Heart right ventricle (tissue), 16 donors: Measurements from ENCODE around the gene CHFR. TPM values are rescaled to one million over a fixed set of nuclear protein-coding genes. Genes with fewer than 3 reads are reported as not detected.
A peak's percentile ranks its signal among the peaks of the same experiment; 100 is the strongest.
"Not testable (repeated sequence)": the region's sequence is repeated elsewhere in the genome, so short reads cannot be mapped to it uniquely, and the experiment has no call there.

Experiments used
- ATAC-seq, 8 donors: fragments of 200-7000 bp; cut with Tn5 transposase; one replicate each; pipeline ENCODE4 v1.9.1; 2020; ENCODE audit warnings: mild to moderate bottlenecking in 8 of 8, moderate library complexity in 8 of 8, moderate number of reproducible peaks in 1 of 8
- DNase-seq, 2 donors: peaks; one replicate each; pipeline ENCODE4 v3.0.0-alpha.2; 2020
- H3K27ac ChIP-seq, 10 donors: fragments of 200-600 bp; sonication (generic) in 2 of 10; one replicate each; pipeline versions ENCODE4 v1.5.0 to v1.8.0; 2020 to 2022; ENCODE audit warnings: mild to moderate bottlenecking in 3 of 10
- H3K27me3 ChIP-seq, 7 donors: fragments of 200-600 bp; one replicate each; pipeline ENCODE4 v1.8.0; 2021 to 2022; ENCODE audit warnings: mild to moderate bottlenecking in 2 of 7
- H3K36me3 ChIP-seq, 9 donors: fragments of 200-600 bp; sonication (generic) in 1 of 9; one replicate each; pipeline versions ENCODE4 v1.5.0 to v1.8.0; 2020 to 2022; ENCODE audit warnings: mild to moderate bottlenecking in 2 of 9
- H3K4me1 ChIP-seq, 9 donors: fragments of 200-600 bp; sonication (generic) in 1 of 9; one replicate each; pipeline versions ENCODE4 v1.5.0 to v1.8.0; 2020 to 2022; ENCODE audit warnings: mild to moderate bottlenecking in 4 of 9
- H3K4me3 ChIP-seq, 10 donors: fragments of 200-600 bp; sonication (generic) in 2 of 10; one replicate each; pipeline versions ENCODE4 v1.5.0 to v1.8.0; 2020 to 2022; ENCODE audit warnings: mild to moderate bottlenecking in 7 of 10, moderate library complexity in 2 of 10
- H3K9me3 ChIP-seq, 11 donors: fragments of 200-600 bp in 10 of 11; sonication (generic) in 2 of 11; one replicate each; pipeline versions ENCODE4 v1.5.0 to v1.8.0; 2013 to 2022; ENCODE audit warnings: mild to moderate bottlenecking in 2 of 11, control low read depth in 1 of 11, moderate library complexity in 1 of 11
- WGBS, 2 donors: extraction: QIAGEN DNeasy Blood & Tissue Kit; methylation state at CpG; one replicate each; pipeline ENCODE4 v1.1.7; 2013; ENCODE audit warnings: inconsistent platforms in 1 of 2; 5-methylcytosine and 5-hydroxymethylcytosine counted together
- intact Hi-C, 10 donors: fragments of 100-400 bp; cut with DNase I; formaldehyde crosslinking; loops; one replicate each; pipeline versions ENCODE4 v1.11.1 to v1.14.2; 2022
- polyA plus RNA-seq, 2 donors: library from polyadenylated mRNA; stranded (reverse); fragments of 200-250 nt; gene quantifications; one replicate each; pipeline ENCODE4 v1.2.3, GENCODE V29; 2013
- total RNA-seq, 10 donors: library from RNA; stranded (reverse); fragmentation: NEBNext Ultra II Directional in 3 of 10; extraction: Animal tissue kit (Norgen Biotek cat#: 25700) in 3 of 10; gene quantifications; one replicate each; pipeline versions ENCODE4 v1.2.1 to v1.2.4, GENCODE V29; 2021 to 2023
- TF ChIP-seq, protein P1 (sequence below), 9 donors: fragments of 200-600 bp; sonication (generic) in 2 of 9; IDR thresholded peaks; one replicate each; pipeline versions ENCODE4 v1.5.0 to v1.8.0; 2021 to 2022; ENCODE audit warnings: antibody characterized with exemption in 9 of 9, mild to moderate bottlenecking in 5 of 9, moderate library complexity in 1 of 9
- donor health status: Arrhythmogenic right ventricular cardiomyopathy.
- donor health status: ischemic (EF 13 %, LVEDD 7.1; RV severe dilation, severe dysfunction).
- donor health status: healthy with polysubstance abuse.
- donor health status: DM: no; HTN: yes; CAD: no.
- donor health status: DM: no; HTN: no; CAD: no.
- donor health status: ischemic (EF 25% LVEDD 6.9; RV normal size, moderate dysfunction).
- donor health status: ischemic (EF 25% LVEDD 5.7; RV mildly dilated, moderate dysfunction).
- donor health status: healthy.
- donor health status: DM: yes; HTN: yes; CAD: no.
- donor health status: Ischemic cardiomyopathy.
- donor health status: ischemic (EF 35%, LVEDD 5.7; RV mildly dilated, moderate dysfunction).
- donor health status: nonischemic (EF 11% LVEDD 7.7; RV severe dilation, severe dysfunction).
- donor health status: DM: yes; HTN: yes; CAD: no.
- donor health status: PGD.
- donor health status: ischemic (EF 29% LVEDD 5.4; RV normal size, mild dysfunction).
- donor health status: nonischemic (EF 23%, LVEDD 6.1; RV moderate dilation, normal function).

Gene CHFR
- total and polyA plus RNA-seq, 12 donors, result 10.2 to 27.2 (median 15.0) TPM

DNA sequence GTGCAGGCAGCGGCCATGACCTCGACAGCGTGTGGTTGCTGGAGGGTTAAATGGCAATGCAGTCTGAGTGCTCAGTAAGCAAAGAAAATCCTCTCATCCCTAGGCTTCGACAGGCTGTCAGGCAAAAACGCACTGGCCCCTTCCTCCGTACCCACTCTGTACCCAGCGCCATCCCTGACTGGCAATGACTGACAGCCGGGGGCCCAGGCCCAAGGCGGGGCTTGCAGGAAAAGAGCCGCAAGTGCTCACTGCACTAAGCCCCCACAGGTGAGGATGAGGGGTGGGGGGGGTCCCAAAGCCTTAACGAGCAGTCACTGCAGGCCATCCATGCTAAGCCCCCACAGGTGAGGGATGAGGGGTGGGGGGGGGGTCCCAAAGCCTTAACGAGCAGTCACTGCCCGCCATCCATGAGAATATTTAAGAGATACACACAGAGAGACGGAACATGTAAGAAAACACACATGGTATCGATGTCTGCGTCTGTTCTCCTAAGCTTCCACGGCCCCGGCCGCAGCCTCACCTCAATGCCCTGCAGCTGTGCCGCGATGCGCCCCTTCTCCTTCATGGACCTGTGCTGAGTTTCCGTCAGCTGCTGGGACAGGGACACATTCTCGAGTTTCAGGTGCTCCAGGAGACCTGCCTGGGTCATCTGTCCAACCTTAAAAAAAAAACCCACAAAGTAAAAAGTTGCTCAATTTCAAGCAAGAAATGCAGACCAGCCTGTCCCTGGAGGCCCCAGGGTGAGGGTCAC lies 89.4 kb downstream of the CHFR start:
- 93 to 94% methylated on average over 24 of the region's 24 CpGs for WGBS, 2 donors
- intact Hi-C loops, result no loop called here
- peaks cover 4 to 95% (median 84%) of the 10 kb centered on the region in 9 donors for H3K36me3 ChIP-seq

DNA sequence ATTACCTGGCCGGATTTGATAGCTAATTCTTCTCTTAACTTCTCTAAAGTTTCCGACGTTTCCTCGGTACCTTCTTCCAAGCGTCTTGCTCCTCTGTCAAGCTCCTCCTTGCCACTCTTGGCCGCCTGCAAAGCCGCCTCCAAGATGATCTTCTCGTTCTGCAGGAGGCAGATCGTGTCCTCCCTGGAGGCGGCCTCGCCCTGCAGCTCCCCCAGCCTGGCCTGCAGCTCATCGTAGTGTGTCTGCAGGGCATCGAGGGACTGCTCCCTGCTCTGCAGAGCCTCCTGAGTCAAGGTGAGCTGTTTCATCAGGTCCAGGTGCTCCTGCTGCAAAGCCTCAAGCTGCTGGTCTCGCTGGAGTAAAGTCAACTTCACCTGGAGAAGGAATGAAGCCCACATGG lies 91.6 kb downstream of the CHFR start:
- no peak for ATAC-seq
- Histone ChIP-seq H3K4me3 (no peak overlapping the region), H3K36me3 (peaks cover 4 to 89% (median 73%) of the 10 kb centered on the region in 9 donors), H3K9me3 (no peaks in the 10 kb centered on the region), H3K4me1 (no peaks in the 10 kb centered on the region), H3K27me3 (no peaks in the 10 kb centered on the region), H3K27ac (no peak overlapping the region)
- no peak for DNase-seq
- intact Hi-C loops, result no loop called here
- TF ChIP-seq, protein P1, sequence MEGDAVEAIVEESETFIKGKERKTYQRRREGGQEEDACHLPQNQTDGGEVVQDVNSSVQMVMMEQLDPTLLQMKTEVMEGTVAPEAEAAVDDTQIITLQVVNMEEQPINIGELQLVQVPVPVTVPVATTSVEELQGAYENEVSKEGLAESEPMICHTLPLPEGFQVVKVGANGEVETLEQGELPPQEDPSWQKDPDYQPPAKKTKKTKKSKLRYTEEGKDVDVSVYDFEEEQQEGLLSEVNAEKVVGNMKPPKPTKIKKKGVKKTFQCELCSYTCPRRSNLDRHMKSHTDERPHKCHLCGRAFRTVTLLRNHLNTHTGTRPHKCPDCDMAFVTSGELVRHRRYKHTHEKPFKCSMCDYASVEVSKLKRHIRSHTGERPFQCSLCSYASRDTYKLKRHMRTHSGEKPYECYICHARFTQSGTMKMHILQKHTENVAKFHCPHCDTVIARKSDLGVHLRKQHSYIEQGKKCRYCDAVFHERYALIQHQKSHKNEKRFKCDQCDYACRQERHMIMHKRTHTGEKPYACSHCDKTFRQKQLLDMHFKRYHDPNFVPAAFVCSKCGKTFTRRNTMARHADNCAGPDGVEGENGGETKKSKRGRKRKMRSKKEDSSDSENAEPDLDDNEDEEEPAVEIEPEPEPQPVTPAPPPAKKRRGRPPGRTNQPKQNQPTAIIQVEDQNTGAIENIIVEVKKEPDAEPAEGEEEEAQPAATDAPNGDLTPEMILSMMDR (IDR thresholded peaks at IDR 0.05), result no peak
- WGBS, 2 donors, result 94 to 95% methylated on average over 14 of the region's 14 CpGs

More for the DNA sequence above, 89.4 kb downstream of the CHFR start:
- no peak overlapping the region for H3K27ac ChIP-seq
- no peaks in the 10 kb centered on the region for H3K27me3 ChIP-seq
- no peak for DNase-seq
- no peak overlapping the region for H3K4me3 ChIP-seq
- TF ChIP-seq, protein P1 (IDR thresholded peaks at IDR 0.05), result no peak
- no peak for ATAC-seq
- no peaks in the 10 kb centered on the region for H3K4me1 ChIP-seq
- H3K9me3 ChIP-seq, result no peaks in the 10 kb centered on the region

DNA sequence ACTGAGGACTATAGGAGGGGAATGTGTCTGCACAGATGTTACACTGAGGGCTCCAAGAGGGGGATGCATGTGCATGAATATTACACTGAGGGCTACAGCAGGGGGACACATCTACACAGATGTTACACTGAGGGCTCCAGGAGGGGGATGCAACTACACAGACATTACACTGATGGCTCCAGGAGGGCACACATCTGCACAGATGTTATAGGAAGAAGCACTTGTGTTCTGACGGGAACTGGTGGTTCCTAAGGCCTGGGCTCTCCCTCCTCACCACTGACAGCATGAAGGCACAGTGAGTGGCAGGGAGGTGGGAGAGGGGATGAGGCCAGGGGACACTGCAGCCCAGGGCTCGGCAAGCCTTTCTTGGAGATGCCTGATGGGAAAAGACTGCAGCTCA lies 95.5 kb downstream of the CHFR start:
- peaks cover 0 to 81% (median 52%) of the 10 kb centered on the region in 9 donors for H3K36me3 ChIP-seq
- H3K27ac ChIP-seq, intact Hi-C loops, H3K4me3 ChIP-seq, H3K27me3 ChIP-seq, DNase-seq, H3K4me1 ChIP-seq, H3K9me3 ChIP-seq: not testable (repeated sequence)
- WGBS, 2 donors, result 89 to 97% methylated on average over 2 of the region's 2 CpGs
- ATAC-seq, result peak in 1 of 8 donors; percentile 25

DNA sequence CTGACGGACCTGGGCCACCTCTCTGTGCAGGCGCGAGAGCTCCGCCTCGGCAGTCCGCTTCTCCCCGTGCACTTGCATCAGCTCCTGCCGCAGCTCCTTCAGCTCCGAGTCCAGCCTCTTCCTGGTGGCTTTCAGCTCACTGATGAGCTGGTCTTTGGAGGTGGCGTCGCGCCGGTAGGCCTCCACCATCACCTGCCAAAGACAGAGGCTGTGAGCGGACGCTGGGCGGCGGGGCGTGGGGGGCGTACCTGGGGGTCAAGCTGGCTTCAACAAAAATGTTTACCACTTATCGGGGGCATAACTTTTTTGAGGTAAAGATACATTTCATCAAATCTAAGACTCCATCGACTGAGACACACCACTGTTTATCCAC lies 98.3 kb downstream of the CHFR start:
- ATAC-seq, result no peak
- no peaks in the 10 kb centered on the region for H3K27me3 ChIP-seq
- DNase-seq, result no peak
- no peak overlapping the region for H3K27ac ChIP-seq
- 96 to 97% methylated on average over 21 of the region's 21 CpGs for WGBS, 2 donors
- TF ChIP-seq, protein P1 (IDR thresholded peaks at IDR 0.05), result no peak
- no peaks in the 10 kb centered on the region for H3K4me1 ChIP-seq
- intact Hi-C loops, result no loop called here
- H3K4me3 ChIP-seq, result no peak overlapping the region
- H3K36me3 ChIP-seq, result peaks cover 3 to 81% (median 45%) of the 10 kb centered on the region in 9 donors
- no peaks in the 10 kb centered on the region for H3K9me3 ChIP-seq
